GM04504 (cell line): ENCODE results near the gene SIGLEC8.
"Not testable (repeated sequence)": the region's sequence is repeated elsewhere in the genome, so short reads cannot be mapped to it uniquely, and the experiment has no call there.

ENCODE experiments used
- DNase-seq: peaks from one replicate; pipeline ENCODE4 v3.0.0-alpha.2; 2012; ENCODE audit warnings: low read depth

Gene SIGLEC8

DNA sequence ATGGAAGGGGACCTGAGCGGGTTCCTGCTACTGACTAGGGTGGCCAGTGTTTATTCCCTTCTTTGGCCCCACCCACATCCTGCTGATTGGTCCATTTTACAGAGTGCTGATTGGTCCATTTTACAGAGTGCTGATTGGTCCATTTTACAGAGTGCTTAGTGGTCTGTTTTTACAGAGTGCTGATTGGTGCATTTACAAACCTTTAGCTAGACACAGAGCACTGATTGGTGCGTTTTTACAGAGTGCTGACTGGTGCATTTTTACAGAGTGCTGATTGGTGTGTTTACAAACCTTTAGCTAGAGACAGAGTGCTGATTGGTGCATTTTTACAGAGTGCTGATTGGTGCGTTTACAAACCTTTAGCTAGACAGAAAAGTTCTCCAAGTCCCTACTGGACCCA is 10.7 kb downstream of the SIGLEC8 start:
- DNase-seq: not testable (repeated sequence)

DNA sequence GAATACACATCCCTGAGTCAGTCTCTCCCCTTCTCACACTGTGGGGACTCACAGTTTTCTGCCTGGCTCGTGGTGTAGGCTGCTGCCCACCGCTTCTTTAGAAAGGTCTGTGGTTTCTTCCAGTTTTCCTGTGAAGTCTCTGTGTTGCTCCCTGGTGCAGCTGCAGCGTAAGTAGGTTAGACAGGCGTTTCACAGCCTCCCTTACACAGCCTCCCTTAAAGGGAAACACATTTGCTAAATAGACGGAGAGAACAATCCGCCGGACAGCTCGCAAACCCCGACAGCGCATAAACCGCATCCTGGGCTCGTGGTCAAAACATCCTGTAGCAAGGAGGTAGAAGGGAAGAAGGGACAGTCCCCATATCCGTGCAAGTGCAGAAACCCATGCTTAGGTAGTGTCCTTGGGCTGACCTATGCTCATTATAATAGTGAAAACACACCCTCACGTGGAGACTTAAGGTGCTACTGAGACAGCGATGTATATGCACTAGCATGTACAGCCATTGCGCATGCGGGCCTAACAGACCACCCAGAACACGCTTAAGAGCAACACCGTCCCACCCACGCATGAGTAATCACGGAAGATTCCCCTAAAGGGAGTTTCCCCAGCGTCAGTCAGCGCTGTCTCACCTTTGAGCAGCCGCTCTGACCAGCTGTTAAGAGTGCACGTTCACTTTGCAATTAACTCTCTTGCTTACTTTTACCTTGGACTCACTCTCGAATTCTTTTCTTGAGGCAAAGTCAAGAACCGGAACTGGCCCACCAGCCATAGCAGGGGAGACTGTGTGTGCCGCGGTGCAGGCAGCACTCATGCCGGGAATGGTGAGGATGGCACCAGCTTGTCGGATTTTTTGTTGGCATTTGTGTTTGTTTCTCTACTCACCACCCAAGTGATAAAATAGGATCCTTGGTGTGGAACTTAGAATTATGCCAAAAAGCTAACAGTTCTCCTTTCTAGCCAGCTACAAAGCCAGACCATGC is 16.6 kb downstream of the SIGLEC8 start:
- no peak for DNase-seq

DNA sequence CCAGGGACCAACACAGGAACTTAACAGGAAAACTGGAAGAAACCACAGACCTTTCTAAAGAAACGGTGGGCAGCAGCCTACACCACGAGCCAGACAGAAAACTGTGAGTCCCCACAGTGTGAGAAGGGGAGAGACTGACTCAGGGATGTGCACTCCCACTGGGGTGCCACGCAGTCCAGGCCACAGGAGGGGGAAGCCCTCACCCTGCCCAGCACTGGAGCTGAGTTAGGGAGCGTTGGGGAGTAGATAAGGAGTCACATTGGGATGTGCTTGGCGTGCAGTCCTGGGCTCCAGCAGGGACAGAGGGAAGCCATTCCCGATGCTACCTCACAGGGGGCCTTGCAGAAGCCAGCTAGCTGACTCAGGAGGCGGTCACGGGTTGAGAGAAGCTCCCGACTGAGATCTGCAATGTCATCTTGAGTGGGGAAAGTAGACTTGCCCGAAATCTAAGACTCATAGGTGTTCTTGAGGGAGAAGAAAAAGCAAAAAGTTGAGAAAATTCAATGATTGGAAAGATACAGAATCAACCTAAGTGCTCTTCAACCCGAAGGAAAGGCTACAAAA is 17.3 kb downstream of the SIGLEC8 start:
- DNase-seq: no peak

DNA sequence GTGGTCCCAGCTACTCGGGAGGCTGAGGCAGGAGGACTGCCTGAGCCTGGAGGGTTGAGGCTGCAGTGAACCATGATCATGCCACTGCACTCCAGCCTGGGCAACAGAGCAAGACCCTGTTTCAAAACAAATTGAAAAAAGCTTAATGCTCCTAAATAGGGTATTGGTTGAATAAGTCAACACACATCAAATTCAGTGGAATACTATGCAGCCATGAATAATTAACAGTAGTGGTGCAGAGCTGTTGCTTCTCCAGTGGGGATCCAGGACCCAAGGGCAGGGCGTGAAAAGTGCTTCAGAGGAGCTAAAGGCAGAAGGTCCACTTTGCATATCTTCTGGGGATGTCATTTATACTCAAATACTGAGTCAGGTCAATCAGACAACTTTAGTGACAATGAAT is 18.2 kb downstream of the SIGLEC8 start:
- no peak for DNase-seq

DNA sequence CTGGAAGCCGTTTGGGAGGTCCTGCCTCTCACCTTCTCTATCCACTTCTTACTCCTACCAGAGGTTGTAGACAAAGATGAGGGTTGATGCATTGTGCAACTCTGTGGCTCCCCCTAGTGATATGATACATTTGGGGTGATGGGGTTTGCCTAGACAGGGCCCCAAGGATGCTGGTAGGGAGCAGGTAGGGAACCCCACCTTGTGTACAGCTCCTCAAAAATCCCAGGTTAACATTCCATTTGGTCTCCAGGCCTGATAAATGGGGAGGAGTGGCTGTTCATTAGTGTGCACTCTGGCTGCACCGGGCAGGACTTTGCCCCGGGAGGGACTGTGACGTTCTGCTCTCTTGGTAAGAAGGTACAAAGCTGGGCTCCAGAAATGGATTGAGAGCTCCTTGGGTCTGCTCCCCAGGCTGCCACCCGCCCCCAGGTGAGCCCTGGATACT is 19.2 kb downstream of the SIGLEC8 start:
- no peak for DNase-seq

DNA sequence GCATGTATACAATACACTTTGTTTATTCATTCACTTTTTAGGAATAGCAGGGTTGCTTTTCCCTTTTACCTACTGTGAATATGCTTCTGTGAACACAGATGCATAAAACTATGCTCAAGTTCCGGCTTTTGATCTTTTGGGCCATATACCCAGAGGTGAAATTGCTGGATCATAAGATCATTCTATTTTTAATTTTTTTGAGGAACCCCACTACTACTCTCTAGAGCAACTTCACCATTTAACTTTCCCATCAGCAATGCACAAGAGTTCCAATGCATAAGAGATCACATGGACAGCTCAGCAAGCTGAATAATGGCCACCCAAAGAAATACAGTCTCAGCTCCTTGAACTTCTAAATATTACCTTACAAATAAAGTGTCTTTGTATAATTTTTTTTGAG is 23.8 kb downstream of the SIGLEC8 start:
- no peak for DNase-seq

DNA sequence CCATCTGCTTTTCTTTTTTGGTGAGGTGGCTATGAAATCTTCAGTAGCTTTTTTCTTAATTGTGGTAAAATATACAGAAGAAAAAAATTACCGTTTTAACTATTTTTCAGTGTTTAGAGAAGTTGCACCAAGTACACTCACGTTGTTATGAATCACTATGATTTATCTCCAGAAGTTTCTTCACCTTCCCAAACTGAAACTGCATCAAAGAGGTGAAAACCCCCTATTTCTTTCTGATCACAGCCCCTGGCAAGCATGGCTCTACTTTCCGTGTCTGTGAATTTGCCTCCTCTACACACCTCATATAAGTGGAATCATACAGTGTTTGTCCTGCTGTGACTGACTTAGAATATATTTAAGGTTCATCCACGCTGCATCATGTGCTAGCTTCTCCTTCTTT is 25.2 kb downstream of the SIGLEC8 start:
- no peak for DNase-seq

DNA sequence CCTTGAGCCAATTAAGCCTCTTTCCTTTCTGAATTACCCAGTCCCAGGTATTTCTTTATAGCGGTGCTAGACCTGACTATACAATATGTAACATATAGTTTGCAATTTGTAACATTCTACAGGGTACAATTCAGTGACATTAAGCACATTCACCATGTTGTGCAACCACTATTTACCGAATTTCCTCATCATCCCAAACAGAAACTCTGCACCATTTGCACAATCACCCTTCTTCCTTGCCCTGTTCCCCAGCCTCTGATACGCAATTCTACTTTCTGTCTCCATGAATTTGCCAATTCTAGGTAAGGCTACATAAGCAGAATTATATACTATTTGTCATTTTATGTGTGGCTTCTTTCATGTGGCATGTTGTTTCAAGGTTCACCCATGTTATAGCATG is 27.1 kb downstream of the SIGLEC8 start:
- DNase-seq: no peak

DNA sequence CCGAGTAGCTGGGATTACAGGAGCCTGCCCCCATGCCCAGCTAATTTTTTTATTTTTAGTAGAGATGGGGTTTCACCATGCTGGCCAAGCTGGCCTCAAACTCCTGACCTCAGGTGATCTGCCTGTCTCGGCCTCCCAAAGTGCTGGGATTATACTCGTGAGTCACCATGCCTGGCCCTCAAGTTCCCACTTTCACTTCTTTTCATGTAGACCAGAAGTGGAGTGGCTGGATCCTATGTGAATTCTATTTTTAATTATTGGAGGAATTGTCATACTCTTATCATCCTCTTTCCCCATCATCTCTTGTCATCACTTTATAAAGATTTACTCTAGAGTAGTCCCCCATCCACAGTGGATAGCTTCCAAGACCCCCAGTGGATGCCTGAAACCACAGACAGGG is 28.0 kb downstream of the SIGLEC8 start:
- no peak for DNase-seq

DNA sequence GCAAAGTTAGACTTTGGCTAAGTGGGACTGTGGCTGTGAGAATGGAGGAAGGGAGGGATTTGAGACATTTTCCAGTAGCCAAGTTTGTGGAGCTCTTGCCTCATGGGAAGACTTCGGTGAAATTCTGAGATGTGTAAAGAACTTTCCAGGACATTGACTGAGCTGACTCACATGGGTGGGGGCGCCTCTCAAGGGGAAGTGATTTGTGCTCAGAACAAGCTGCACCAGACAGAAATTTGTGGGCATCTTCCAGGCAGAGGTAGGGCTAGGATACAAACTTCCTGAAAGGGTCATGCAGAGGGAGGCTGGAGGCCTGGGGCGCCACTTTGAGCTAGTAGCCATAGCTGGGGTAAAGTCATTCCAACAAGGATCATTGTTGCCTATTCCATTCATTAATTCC is 31.1 kb downstream of the SIGLEC8 start:
- DNase-seq: no peak

DNA sequence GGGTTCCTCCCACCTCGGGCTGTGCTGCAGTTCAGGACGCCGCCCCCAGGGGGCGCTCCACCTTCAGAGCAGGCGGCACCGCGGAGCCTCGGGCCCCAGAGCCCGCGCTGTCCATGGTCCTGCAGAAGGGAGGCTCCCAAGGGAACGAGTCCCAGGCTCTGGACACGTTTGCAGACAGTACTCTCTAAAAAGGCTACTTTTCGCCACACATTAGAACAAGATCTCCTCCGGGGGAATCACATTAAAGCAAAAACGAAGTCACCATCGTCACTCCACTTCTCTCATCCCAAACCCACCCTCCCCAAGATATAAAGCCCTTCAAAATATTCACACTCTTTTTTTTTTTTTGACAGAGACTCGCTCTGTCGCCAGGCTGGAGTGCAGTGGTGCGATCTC is 36.2 kb downstream of the SIGLEC8 start:
- DNase-seq: no peak

DNA sequence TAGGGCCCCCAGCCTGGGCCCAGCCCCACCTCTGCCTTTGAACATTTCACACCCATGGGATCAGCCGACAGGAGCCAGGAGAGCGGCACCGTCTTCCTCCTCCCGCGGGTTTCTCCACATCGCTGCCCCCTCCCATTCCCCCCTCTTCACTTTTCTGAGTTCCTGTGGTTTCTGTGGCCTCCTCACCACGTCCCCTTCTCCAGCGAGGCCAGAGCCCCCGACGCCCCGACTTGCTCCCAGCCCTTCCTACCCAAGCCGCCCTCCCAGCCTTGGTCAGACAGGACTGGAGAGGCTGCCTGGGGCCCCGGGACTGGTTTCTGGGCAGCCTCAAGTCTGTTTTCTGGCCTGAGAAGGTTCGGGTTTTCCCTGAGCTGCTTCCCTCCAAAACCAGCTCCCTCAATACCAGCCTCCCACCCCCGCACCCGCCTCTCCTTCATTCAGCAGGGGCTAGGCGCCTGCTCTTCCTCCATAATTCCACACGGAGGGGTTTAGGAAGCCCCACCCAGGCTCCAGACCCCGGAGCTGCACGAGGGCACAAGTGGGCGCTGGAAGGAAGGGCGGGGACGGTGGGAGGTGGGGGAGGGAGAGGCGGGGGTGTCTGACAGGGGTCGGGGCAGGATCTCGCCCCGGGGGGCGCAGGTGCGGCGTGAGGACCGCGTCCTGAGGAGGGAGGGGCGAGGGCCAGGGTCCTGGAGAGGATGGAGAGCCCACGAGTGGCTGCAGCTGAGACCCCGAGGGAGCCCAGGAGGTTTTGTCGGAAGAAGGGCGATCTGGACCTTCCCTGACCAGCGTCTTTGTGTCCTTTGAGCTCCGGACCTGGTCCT is 36.8 kb downstream of the SIGLEC8 start:
- DNase-seq: no peak

DNA sequence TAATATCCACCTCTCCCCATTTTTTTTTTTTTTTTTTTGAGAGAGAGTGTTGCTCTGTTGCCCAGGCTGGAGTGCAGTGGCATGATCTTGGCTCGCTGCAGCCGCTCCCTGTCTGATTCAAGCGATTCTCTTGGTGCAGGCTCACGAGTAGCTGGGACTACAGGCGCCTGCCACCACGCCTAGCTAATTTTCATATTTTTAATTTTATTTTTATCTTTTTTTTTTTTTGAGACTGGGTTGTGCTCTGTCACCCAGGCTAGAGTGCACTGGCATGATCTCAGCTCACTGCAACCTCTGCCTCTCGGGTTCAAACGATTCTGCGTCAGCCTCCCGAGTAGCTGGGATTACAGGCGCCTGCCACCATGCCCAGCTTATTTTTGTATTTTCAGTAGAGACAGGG is 37.7 kb downstream of the SIGLEC8 start:
- DNase-seq: not testable (repeated sequence)

DNA sequence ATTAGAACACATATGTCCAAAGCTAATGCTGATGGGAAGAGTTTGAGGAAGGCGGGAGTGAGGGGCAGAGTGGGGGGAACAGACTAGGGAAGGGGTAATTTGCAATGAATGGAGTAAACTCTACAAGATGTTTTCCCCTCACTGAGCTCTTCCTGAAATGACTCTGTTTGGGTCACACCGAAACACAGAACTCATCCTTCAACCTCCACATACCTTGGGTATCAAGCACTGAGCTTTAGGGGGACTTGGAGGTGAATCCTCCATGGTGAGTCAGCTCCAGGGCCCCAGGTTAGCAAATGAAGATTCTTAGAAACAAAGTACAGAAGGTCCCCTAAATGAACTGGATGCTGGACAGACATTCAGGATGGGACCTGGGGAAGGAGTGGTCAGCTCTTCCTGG is 39.5 kb downstream of the SIGLEC8 start:
- no peak for DNase-seq

DNA sequence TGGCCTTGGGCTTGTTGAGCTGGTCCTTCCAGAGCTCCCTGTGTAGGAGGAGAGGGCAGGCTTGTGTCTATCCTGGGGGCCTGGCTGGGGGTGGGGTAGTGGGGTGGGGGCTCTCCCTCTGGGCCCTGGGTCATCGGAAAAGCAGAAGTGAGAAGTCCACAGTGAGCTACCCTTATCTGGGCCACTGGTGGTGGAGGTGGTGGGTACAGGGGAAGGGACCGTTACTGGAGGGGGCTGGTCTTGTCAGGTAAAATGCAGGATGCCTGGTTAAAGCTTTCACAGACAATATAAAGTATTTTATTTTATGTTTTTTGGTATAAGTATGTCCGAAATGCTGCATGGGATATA is 40.5 kb downstream of the SIGLEC8 start:
- DNase-seq: no peak

DNA sequence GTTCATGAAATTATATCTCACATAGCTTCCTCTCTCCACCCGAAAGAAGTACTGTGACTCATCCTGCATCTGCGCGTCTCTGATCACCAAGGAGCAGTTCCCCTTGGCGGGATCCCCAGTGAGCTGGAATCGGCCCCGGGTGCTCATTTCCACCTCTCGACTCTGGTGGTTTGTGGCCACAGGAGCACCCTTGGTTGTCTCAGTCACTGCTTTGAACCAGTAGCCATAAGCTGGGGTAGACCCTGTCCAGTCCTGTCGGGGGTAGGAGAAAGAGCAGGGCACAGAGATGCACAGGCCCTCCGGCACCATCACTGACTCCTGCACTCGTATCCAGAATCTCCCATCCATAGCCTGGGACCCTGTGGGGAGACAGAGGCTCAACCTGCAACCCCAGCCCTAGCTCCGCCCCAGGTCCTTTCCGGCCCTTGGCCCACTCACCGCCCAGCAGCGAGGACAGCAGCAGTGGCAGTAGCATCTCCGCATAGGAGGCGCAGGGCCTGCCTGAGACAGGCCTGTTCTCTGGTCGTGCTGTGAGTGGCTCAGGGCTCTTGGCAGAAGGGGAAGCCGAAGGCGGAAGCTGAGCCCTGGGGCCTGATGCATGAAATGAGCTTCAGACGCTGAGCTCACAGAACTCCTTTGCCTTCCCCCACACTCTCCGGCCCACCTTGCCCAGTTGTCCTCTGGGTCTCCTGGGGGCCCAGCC is 41.0 kb downstream of the SIGLEC8 start, which contains the start of gene SIGLEC10:
TSS of gene SIGLEC10 (minus strand) at position 536 of the 703 bp plus-strand sequence. CDS start at position 475, 61 bp downstream.
- no peak for DNase-seq

DNA sequence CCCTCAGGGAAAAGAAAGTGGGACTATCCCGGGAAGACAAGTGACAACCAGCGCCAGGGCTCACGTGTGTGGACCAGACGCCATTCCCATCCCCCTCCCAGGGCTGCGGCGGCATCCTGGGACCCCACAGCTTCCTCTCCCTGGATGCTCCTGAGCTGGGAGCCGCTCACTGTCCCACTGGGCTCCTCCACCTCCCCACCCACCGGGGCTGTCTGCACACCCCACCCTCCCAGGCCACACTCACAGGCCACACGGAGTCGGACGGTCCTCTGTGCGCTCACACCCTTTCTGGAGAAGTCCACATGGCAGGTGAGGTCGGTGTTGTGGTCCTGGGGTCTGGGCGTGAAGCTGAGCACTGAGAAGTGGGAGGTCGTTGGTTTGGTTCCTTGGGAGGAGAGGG is 41.8 kb downstream of the SIGLEC8 start:
- not testable (repeated sequence) for DNase-seq

DNA sequence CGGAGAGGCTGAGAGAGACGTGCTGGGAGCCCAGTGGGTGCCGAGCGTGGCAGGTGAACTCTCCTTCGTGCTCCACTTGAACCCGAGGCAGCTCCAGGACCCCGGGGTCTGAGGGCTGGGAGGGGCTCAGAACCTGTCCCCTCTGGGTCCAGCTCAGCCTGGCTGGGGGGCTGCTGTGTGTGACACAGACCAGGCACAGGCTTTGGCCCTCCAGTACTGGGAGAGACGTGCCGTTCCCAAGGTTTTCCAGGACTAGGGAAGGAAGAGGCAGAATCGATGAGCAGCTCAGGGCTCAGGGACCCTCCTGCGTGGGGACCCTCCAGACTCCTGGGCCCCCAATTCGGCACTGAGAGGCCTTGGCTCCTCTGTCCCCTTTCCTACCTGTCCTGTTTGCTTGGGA is 43.1 kb downstream of the SIGLEC8 start:
- no peak for DNase-seq

DNA sequence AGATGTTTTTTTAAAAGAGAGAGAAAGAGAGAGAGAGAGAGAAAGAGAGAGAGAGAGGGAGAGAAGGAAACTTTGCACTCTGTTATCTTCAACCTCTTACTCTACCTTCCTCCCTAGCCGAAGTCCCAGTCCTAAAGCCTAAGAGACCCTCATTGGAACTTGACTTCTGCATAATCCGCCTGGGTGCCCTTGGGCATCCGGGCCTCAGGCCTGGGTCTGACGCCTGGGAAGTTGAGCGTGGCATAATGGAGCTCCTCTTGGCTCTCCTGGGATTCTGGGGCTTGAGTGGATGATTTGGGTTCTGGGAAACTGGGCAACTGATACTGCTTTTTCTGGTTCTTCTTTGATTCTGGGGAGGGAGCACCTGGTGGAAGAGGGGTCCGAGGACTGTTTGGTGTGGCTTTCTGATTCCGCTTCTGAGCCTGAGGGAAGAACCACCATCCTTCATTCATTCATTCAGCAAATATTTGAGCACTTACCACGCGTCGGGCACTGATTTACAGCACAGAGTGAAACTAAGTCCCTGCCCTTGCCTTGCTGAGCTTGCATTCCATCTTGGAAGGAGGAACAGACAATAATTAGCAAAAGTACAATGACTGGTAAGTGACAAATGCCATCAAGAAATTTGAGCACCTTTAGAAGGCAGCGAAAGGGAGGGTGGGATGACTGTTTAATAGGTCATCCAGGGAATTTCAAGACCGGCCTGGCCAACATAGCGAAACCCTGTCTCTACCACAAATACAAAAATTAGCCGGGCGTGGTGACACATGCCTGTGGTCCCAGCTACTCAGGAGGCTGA is 47.1 kb downstream of the SIGLEC8 start:
- DNase-seq: no peak

DNA sequence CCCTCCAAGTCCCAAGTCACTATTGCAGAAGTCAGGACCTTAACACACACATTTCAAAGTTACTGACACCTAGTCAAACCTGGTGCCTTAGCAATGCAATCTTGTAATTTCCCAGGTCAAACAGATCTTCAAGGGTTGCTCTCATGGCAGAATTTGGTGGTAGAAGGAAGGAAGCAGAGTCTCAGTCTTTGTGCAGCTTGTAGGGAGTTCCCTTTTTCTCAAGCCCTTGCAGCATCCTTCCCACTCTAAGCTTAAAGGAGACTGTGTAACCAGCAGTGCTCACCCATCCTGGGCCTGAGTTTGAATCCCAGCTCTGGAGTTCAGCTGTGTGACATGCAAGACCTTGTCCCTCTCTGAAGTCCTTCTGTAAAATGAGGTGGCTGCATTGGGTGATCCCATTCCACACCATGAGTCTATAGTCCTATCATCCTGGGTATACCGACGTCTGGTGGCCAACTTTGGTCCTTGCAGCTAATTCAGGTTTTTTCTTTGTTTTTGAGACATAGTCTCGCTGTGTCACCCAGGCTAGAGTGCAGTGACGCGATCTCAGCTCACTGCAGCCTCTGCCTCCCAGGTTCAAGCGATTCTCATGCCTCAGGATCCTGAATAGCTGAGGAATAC is 50.6 kb downstream of the SIGLEC8 start:
- DNase-seq: no peak

DNA sequence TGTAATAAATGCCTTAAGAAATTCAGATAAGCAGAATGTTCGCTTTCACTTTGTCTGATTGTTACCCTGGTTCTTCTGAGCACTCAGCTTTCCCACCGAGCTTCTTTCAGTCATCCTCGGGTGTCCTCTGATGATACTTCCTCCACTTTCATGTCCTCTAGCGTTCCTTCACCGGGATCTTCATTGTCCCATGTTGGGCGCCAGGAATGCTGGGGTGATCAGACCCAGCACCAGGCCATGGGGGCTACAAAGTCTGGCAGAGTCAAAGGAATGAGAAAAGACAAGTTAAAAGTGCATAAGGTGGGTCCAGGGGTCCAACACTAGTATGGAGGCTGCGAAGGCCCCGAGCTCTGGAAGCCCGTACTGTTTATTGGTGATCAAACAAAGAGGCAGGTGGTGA is 56.1 kb downstream of the SIGLEC8 start:
- no peak for DNase-seq
